GM18508 (cell line): ENCODE measurements around the gene GABRG3.

Source experiments
- ATAC-seq: cut with Tn5 transposase; IDR thresholded peaks from one replicate; pipeline ENCODE4 v1.9.1; 2021; ENCODE audit warnings: moderate number of reproducible peaks; ENCODE audit not compliant: insufficient read depth, unreplicated experiment

GABRG3 gene

GRCh38 chr15:27232876-27233275 lies 261.9 kb downstream of the GABRG3 start:
- no peak for ATAC-seq

GRCh38 chr15:27234593-27234992 lies 263.6 kb downstream of the GABRG3 start:
- ATAC-seq, result no peak

- ATAC-seq, result no peak
Measured at GRCh38 chr15:27235161-27235560, 264.2 kb downstream of the GABRG3 start.

- no peak for ATAC-seq
Measured at GRCh38 chr15:27235681-27236080, 264.7 kb downstream of the GABRG3 start.

GRCh38 chr15:27237319-27237939 lies 266.4 kb downstream of the GABRG3 start:
- no peak for ATAC-seq

GRCh38 chr15:27238209-27238608 lies 267.2 kb downstream of the GABRG3 start:
- no peak for ATAC-seq

GRCh38 chr15:27238707-27239423 lies 267.9 kb downstream of the GABRG3 start:
- ATAC-seq, result no peak

GRCh38 chr15:27241943-27242342 lies 271.0 kb downstream of the GABRG3 start:
- no peak for ATAC-seq

GRCh38 chr15:27244047-27244446 lies 273.1 kb downstream of the GABRG3 start:
- ATAC-seq, result no peak

GRCh38 chr15:27248251-27248650 lies 277.3 kb downstream of the GABRG3 start:
- no peak for ATAC-seq

- ATAC-seq, result no peak
Measured at GRCh38 chr15:27249046-27249759, 278.2 kb downstream of the GABRG3 start.

GRCh38 chr15:27249760-27250109 lies 278.8 kb downstream of the GABRG3 start:
- ATAC-seq, result no peak

GRCh38 chr15:27250223-27250622 lies 279.2 kb downstream of the GABRG3 start:
- no peak for ATAC-seq

- ATAC-seq, result no peak
Measured at GRCh38 chr15:27254055-27254454, 283.1 kb downstream of the GABRG3 start.

- ATAC-seq, result no peak
Measured at GRCh38 chr15:27254801-27255200, 283.8 kb downstream of the GABRG3 start.

GRCh38 chr15:27256446-27256845 lies 285.5 kb downstream of the GABRG3 start:
- no peak for ATAC-seq

- ATAC-seq, result no peak
Measured at GRCh38 chr15:27258287-27258686, 287.3 kb downstream of the GABRG3 start.

GRCh38 chr15:27260523-27260922 lies 289.5 kb downstream of the GABRG3 start:
- no peak for ATAC-seq

GRCh38 chr15:27268923-27269322 lies 297.9 kb downstream of the GABRG3 start:
- ATAC-seq, result no peak

- no peak for ATAC-seq
Measured at GRCh38 chr15:27271258-27271657, 300.3 kb downstream of the GABRG3 start.

GRCh38 chr15:27272427-27272826 lies 301.4 kb downstream of the GABRG3 start:
- ATAC-seq, result no peak

- no peak for ATAC-seq
Measured at GRCh38 chr15:27273506-27273905, 302.5 kb downstream of the GABRG3 start.
